Superior temporal gyrus (tissue), 1 donor: ENCODE results near the gene KIF21A.

Experiments used
- DNase-seq: peaks from one replicate; pipeline ENCODE4 v3.0.0-alpha.2; 2016; ENCODE audit errors: extremely low spot score

Gene KIF21A

GRCh38 chr12:39272871-39273655 lies 169.9 kb downstream of the KIF21A start:
- peak; percentile 81 for DNase-seq

- DNase-seq = no peak
These were observed 173.4 kb downstream of the KIF21A start for GRCh38 chr12:39269492-39269891.

- DNase-seq = no peak
These were observed 175.0 kb downstream of the KIF21A start for GRCh38 chr12:39267886-39268285.

- DNase-seq = no peak
These were observed 190.3 kb downstream of the KIF21A start for GRCh38 chr12:39252628-39253027.
